GM19351 (cell line): ENCODE results near the gene FAM180A.
A peak's percentile ranks its signal among the peaks of the same experiment; 100 is the strongest.
"Not testable (repeated sequence)": the region's sequence is repeated elsewhere in the genome, so short reads cannot be mapped to it uniquely, and the experiment has no call there.

ENCODE experiments used
- ATAC-seq: cut with Tn5 transposase; IDR thresholded peaks from one replicate; pipeline ENCODE4 v1.9.1; 2021; ENCODE audit warnings: mild to moderate bottlenecking, moderate library complexity; ENCODE audit not compliant: unreplicated experiment

Gene FAM180A

DNA sequence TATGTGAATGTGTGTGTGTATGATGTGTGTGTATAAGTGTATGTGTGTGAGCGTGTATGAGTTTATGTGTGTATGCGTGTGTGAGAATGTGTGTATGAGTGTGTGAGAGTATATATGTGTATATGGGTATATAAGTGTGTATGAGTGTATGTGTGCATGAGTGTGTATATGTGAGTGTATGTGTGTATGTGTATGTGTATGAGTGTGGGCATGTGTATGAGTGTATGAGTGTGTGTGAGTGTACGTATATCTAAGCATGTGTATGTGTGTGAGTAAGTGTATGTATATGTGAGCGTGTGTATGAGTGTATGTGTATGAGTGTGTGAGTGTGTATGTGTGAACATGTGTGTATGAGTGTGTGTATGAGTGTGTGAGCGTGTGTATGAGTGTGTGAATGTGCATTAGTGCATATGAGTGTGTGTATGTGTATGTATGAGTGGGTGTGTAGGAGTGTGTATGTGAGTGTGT is 33.5 kb downstream of the FAM180A start:
- no peak for ATAC-seq

DNA sequence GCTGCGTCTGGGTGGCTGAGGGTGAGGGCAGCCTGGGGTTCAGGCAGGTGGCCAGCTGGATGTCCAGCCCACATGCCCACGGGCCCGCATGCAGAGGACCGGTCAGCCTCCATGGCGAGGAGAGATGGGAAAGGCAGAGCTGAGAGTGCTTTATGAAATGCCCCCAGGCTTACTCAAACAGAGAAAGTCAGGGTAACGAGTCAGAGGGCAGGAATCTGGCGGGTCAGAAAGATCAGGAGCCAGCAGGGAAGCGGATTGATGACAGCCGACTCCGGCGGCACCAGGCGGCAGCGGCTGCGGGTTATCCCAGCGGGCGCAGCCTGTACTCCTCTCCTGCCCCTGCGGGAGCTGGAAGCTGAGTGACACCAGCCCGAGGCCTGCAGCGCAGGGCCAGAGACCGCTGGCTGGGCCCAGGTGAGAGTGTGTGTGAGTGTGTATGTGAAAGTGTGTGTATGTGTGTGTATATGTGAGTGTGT is 34.0 kb downstream of the FAM180A start:
- ATAC-seq, result no peak

DNA sequence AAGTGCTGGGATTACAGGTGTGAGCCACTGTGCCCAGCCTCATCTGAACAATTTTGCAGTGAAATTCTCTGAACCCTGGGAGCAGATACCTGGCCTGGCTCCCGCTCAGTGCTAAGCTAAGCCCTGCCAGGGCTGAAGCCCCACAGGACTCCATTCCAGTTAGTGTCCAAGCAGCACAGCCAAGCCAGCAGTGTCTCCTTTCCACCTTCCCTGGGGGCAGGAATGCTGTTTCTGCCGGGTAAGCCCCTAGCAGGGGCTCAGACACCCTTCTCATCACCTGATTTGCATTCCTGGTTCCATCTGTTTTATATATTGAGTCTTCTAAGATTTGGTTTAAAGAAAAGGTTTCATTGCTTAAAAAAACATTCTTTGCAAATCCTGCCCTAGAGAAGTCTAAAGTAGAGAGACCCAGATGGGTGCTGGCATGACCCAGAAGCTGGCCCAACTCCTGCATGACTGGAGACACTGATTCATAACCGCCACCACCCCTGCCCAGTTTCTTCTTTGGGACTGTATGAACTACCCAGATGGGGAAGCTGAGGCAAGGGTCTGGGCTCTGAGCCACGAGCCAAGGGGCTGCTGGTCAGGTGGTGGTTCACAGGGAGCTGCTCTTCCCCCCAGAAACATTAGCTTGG is 34.7 kb downstream of the FAM180A start:
- ATAC-seq, result no peak

DNA sequence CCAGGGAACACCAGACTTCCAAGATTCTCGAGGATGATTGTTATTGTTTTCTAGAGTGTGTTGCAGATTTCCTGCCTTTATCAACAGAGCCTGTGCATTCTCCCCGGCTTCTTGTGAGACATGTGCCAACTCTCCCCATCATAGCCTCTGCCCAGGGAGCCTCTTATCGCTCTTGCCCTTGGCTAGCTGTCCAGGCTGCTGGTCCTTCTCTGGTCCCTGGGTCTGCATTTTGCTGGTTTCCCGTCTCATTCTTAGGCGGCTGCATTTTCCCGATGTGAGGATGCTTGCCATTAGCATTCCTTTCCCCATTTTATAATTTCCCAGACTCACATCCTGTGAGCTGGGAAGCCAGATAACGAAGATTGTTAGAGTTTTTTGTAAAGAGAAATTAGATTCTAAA is 35.8 kb downstream of the FAM180A start:
- no peak for ATAC-seq

DNA sequence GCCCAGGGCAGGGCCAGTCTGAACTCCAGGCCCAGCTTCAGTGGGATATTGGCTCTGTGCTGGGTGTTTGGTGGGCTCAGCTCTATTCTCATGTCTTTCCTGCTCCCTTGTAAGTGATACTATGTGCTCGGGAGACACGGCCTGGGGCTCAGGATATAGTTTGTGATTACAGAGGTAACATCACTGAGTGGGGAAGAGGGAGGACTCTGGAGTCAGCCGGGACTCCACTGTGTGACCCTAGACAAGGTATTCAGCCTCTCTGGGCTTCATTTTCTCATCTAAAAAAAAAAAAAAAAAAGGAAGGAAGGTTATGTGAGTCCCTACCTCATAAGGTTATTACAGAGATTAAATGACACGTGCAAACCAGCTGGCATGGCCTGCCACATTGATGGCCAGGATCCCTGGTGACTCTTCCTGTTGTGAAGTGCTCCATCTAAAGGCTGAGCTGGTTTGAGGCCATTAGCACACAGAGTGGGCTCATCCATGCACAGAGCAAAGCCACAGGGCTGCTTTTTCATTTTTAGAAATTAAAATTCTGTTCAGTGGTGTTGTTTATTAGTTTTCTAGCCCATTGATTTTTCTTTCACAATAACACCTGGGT is 36.3 kb downstream of the FAM180A start:
- ATAC-seq, result no peak

DNA sequence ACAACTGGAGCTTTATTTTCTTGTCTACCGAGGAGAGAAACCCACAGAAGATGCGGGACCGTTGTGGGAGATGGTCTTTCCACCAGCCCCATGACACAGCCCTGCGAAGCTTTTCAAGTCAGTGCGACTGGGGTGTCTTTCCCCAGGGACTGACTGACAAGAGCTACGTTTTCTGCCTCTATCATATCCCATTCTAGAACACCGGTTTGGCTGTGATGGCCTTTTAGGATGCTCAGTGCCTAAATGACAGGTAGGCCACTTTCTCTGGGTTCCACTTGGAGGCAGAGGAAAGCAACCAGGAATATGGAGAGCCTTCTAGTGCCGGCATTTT is 37.5 kb downstream of the FAM180A start:
- peak; percentile 22 for ATAC-seq

DNA sequence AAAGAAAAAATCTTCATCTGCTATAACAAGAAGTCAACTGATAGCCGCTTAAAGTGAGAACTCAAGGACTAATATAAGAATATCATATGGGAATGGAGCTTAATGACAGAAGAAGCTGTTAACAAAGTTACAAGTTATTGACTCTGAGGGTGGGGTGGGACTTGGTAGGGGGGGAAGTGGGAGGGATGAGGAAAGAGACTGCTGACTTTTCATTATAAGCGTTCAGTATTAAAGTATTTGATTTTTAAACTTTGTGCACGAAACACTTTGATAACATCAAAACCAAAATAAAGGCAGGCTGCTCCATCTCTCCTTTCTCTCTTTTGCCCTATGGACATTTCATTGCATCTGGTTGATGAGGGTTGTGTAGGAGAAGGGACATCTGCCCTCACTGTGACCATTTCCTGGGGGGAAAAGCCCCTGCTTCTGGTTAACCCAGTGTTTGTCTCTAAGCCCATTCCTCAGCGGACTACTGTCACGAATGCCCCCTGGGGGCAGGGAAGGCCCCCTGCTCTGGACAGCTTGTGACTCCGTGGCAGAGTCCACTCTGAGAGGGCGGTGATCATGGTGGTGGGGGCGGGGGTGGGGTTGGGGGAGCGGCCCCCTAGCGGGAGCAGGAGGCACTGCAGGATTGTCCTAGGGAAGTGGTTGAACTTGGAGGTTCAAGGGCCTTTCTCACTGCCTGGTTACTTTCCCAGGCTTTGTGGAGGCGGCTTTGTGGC is 38.0 kb downstream of the FAM180A start:
- peak; percentile 58 for ATAC-seq

DNA sequence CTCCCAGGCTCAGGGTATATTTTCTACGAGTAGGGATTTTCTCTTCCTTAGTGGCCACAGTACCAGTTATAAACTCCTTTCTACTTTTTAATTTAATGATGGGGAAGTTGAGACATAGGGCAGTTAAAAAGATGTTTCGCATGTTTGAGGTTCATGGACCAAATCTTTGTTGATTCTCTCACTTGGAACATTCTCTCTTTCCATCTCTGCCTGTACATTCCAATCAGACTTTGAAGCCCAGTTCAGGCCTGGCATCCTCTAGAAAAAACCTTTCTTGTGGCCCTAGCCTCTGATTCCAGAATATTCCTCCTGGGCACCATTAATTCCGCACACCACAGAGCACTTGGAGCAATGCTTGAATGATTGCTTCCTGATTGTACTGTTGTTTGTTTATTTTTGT is 39.1 kb downstream of the FAM180A start:
- ATAC-seq, result no peak

DNA sequence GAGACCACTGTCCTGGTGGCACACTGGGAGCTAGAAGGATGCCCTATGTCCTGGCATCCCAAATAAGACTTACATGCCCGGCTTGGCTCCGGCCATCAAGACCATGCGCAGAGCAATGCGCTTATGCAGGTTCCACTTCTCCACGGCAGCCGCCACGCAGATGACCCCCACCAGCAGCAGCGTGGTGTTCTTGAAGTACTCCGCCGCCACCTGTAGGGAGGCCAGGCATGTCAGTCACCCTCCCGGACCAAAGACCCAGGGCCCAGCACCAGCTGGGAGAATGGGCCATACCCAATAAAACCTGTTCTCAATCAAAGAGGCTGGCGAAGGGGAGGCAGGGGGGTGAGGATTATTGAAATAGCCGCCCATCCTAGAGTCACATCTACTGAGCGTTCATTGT is 40.6 kb downstream of the FAM180A start:
- no peak for ATAC-seq

DNA sequence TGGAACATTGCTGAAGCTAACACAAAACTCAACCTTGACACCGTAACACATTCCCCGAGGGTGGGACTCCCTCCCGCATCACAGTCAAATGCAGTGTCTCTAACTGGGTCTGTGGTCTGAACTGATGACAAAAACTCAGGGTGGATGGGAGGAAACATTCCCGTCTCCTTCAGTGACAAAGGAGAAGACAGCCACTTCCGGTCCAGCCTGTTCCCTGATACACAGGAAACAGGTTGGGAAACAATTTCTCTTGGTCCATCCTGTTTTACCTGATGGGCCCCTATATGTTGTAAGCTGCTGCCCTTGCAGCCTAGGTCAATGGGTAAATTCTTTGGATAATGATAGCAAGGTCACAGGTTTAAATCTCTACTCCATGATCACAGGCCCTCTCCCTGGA is 41.0 kb downstream of the FAM180A start:
- ATAC-seq, result no peak

DNA sequence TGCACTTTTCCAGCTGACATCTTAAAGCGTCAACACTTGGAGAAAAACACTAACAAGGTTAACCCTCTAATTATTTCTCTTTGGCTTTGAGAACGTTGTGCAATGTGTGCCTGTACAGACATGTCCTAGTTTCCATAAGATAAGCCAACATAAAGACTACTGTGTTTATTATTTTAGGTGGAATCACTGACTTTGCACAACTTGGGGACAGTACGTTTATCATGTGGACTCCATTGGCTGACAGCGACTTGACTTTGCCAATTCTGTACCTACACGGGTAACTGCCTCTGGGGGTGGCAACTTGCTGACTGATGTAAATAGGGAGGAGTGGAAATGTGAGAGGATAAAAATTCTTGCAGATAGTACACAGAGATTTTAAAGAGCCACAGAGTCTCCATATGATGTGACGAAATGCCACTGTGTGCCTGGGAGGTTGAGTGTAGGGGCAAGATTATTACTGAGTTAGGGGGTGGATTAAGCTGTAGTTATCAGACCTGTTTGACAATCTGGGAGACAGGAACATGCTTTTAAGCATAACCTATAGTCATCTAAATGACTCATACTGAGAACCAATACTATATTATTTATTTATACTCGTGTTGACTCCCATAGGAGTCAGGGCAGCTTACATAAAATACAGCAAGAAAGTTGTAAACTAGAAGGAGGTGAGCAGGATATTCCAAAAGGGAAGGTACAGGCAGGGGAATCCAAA is 41.6 kb downstream of the FAM180A start:
- no peak for ATAC-seq

DNA sequence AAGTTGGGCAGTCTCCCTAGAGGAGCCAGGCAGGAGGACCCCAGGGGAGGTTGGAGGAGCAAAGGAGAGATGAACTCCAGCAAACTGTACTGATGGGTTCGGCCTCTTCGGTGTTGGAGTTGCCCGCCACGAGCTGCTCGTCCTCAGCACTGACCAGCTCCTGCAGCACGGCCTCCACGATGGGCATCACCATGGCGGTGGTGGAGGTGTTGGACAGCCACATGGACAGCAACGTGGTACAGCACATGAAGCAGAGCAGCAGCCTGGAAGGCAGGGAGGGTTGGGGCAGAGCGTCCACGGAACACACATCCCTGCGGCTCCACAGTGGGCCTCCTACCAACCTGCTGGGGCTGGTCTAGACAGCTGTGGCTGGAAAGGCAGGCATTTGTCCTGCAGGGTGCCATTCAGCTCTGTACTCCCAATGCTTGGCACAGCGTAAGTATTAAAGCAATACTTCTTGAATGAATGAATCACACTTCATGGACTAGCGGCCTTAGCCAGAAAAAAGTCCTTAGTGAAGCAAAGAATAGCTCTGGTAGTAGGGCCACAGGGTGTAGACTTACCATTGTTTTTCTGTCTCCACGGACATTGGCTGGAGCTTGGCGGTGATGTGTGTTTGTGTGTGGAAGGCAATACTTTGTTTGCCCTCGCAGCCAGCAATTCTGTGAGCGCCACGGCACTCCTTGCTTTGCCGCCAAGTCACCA is 42.4 kb downstream of the FAM180A start:
- no peak for ATAC-seq

DNA sequence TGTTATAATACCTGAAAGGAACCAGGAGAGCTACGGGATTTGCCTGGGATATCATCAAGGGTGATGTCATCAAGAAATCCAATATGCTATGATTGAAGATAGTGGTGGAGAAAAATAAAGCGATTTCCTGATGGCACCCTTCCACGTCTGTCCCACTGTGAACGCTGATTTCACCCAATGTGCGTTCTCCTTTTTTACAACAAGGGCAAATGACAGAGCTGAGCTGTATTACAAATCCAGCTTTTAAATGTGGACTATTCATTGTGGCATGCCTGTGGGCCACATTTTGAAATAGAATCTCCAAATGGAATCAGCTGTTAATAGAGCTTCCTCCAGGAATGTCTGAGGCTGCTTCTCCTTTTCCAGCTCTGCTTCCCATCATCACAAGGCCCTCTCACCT is 43.9 kb downstream of the FAM180A start:
- no peak for ATAC-seq

DNA sequence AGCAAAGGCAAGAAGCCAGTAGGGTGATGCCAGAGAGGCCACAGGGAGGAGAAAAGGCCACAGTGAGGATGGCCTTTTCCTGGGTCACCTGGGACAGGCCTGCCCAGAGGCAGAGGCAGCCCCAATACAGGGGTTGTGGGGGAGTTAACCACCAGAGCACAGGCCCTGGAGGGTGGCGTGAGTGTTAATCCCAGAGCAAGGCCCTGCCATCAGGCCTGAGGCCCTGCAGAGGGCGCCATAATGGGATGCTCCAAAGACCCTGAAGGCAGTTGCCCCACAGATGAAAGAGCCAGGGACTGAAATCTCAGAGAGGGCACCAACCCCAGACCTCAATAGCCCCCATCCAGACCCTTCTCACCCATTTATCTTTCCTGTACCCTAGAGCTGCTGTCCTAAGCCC is 44.5 kb downstream of the FAM180A start:
- ATAC-seq, result peak; percentile 54

DNA sequence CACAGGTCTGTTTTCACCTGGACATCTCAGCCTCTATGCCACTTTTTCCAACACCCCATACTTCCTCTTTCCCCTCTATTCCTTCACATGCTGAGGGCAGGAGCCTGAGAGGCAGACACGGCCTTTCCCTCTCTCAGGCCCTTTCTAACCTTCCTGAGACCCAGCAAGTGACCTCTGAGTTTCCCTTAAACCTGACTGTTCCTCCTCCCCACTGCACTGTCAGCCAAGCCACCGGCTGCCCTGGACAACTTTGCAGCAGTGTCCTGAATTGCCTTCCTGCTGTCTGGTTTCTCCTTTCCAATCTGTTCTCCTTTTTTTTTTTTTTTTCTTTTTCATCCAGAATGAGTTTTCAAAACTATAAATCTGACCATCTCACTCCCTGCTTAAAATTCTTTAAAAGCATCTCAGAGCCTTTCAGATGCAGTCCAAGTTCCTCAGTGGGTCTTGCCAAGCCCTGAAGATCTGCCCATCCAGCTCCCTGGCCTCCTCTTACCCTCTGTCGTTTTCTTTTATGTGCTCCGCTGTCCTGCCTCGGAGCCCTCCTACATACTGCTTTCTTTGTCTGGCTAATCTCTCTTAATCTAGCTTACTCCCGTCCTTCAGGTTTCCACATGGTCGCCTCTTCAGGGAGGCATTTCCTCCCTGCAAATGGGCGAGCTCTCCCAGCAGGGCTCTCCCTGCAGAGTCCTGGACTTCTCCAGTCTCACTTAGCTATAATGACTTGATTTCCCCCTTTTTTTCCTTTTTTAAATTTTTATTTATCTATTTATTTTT is 51.1 kb downstream of the FAM180A start:
- ATAC-seq, result no peak

DNA sequence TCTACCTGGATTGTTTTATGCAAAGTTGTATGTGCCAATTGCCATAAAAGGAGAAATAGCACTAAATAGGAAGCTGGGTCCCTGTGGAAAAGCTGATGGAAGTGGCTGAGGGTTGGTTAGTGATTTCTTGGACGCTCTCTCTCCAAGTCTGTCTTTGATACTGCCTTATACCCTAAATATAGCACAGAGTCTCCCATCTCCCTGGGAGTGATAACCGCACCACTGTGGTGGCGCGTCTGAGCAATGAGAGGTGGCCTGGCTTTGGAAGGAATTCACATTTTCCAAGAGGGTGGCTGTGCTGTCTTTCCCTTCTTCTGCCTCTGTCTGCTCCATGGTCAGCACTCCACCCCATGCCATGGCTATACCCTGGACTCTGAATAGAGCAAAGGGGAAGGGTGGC is 55.1 kb downstream of the FAM180A start:
- no peak for ATAC-seq

DNA sequence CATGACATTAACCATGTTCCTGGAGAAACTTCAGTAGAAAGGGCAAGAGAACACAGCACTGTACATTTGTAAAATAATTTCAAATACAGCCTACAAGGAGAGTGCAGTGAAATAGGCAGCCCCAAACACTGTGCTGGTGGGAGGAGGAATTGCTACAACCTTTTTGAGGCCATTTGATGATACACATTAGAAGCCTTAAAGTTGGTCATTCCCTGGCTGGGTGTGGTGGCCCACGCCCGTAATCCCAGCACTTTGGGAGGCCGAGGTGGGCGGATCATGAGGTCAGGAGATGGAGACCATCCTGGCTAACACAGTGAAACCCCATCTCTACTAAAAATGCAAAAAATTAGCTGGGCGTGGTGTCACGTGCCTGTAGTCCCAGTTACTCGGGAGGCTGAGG is 56.0 kb downstream of the FAM180A start:
- ATAC-seq, result not testable (repeated sequence)

DNA sequence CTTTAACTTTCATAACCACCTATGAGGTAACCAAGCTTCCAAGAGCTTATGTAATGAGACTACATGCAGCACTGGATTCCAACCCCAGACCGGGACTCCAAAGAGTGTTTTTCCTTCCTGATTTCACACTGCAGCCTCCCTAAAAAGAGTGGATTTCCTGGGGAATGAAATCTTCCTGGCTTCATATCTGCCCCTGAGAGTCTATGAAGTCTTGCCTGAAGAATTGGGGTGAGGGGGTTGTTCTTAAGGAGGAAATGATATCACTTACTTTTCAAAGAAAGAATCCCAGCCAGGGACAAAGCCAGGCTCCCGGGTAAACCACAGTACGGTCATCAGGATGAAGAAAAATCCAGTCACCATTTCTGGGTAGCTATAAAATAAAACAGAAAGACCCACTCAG is 56.6 kb downstream of the FAM180A start:
- no peak for ATAC-seq

DNA sequence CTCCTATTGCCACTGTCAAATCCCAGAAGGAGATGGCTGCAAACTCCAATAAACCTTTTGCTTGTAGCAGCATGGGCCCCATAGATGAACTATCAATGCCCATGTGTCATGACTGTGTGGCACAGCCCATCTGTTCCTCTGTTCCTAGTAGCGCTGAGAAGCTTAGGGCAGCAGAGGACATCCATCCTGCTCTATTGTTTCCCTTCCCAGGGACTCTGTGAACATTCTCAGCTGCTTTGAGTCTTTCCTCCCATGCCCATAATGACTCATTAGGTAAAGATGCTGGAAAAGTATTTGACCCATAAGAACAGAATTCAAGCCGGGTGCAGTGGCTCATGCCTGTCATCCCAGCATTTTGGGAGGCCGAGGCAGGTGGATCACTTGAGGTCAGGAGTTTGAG is 58.0 kb downstream of the FAM180A start:
- ATAC-seq, result no peak

DNA sequence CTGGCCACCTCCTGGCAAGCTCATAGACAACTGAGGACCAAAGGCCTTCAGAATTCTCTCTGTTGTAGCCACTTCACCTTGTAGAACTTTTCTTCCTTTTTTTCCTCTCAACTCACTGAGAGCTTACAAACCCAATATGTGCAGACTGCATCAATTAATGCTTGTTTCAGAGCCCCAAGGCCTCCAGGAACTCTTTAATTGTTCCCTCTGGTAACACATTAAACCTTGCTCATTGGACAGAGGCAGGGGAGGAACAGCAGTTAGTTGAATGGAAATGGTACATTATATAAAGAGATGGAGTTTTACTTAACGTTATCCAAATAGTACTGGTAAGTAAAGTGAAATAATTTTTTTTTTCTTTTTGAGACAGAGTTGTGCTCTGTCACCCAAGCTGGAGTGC is 61.1 kb downstream of the FAM180A start:
- no peak for ATAC-seq
